IPS-15b (cell line): ENCODE results near the gene TUBA1A.
"Not testable (repeated sequence)": the region's sequence is repeated elsewhere in the genome, so short reads cannot be mapped to it uniquely, and the experiment has no call there.

Experiments used
- H3K27me3 ChIP-seq: one replicate; pipeline ENCODE4 v1.6.1; 2013; ENCODE audit warnings: low read length; ENCODE audit not compliant: control insufficient read depth, insufficient read depth
- H3K36me3 ChIP-seq: one replicate; pipeline ENCODE4 v1.6.1; 2013; ENCODE audit warnings: low read length; ENCODE audit not compliant: control insufficient read depth, insufficient read depth
- H3K4me1 ChIP-seq: one replicate; pipeline ENCODE4 v1.6.1; 2013; ENCODE audit warnings: mild to moderate bottlenecking, low read length; ENCODE audit not compliant: control insufficient read depth, insufficient read depth
- H3K4me3 ChIP-seq: one replicate; pipeline ENCODE4 v1.5.1; 2013; ENCODE audit warnings: low read depth, low read length
- H3K9ac ChIP-seq: one replicate; pipeline ENCODE4 v1.6.1; 2013; ENCODE audit warnings: low read depth, mild to moderate bottlenecking, low read length
- H3K9me3 ChIP-seq: one replicate; pipeline ENCODE4 v1.6.1; 2013; ENCODE audit warnings: mild to moderate bottlenecking, low read length; ENCODE audit not compliant: control insufficient read depth, insufficient read depth

Gene TUBA1A

DNA sequence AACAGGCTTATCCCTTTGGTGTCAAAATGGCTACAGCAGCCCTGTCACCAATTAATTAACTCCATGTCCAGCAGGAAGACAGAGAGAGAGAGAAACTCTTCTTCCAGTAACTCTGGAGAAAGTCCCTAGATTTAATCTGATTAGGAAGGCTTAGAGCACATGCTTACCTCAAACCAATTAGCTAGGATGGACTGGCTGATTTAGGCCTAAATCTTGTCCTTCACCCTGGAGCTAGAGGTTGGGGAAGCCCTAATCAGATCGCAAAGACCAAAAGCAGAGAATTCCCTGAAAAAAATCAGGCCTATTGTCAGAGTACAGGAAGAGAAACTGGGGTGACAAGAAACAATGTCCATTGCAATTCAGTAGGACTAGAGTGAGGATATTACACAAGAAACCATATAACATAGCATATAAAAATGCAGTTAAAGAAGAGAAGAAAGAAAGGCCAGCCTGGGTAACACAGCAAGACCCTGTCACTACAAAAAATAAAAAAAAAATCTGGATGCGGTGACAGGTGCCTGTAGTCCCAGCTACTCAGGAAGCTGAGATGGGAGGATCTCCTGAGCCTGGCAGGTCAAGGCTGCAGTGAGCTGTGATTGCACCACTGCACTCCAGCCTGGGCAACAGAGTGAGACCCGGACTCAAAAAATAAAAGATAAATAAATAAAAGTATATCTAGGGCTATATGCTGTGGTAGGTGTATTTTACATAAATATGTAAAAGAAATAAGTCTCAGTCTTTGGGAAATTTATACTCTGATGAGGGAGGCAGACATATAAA, 34.9 kb upstream of the TUBA1A start:
- Histone ChIP-seq H3K36me3 (no peaks in the 10 kb centered on the region), H3K27me3 (no peaks in the 10 kb centered on the region), H3K4me3 (no peak overlapping the region), H3K4me1 (no peaks in the 10 kb centered on the region), H3K9me3 (no peaks in the 10 kb centered on the region), H3K9ac (no peak overlapping the region)

DNA sequence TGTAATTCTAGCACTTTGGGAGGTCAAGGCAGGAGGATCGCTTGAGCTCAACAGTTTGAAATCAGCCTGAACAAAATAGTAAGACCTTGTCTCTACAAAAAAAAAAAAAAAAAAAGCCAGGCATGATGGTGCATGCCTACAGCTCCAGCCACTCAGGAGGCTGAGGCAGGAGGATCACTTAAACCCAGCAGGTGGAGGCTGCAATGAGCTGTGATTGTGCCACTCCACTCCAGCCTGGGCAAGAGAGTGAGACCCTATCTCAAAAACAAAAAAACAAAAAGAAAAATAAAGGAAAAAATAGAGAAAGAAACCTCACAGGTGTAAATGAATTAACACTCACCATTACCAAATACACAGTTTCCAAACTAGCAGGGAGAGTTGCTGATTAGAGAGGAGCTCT, 34.2 kb upstream of the TUBA1A start:
- H3K27me3 ChIP-seq, result no peaks in the 10 kb centered on the region
- H3K9ac ChIP-seq, result no peak overlapping the region
- H3K4me1 ChIP-seq, result no peaks in the 10 kb centered on the region
- H3K9me3 ChIP-seq, result no peaks in the 10 kb centered on the region
- H3K36me3 ChIP-seq, result no peaks in the 10 kb centered on the region
- no peak overlapping the region for H3K4me3 ChIP-seq

DNA sequence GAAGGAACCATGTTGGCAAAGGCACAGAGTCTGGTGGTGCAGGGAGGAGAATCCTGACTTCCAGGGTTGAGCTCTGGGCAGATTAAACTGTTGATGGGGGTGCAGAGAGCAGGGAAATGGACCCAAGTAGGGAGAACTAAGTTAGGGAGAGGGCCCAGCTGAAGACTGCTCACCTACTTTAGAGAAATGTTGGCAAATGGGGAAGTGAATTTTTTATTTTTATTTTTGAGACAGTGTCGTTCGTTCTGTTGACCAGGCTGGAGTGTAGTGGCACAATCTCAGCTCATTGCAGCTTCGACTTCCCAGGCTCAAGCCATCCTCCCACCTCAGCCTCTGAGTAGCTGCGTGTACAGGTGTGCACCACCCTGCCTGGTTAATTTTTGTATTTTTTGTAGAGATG, 32.1 kb upstream of the TUBA1A start:
- Histone ChIP-seq H3K9me3 (no peaks in the 10 kb centered on the region), H3K9ac (no peak overlapping the region), H3K27me3 (no peaks in the 10 kb centered on the region), H3K4me3 (no peak overlapping the region), H3K4me1 (no peaks in the 10 kb centered on the region), H3K36me3 (no peaks in the 10 kb centered on the region)

DNA sequence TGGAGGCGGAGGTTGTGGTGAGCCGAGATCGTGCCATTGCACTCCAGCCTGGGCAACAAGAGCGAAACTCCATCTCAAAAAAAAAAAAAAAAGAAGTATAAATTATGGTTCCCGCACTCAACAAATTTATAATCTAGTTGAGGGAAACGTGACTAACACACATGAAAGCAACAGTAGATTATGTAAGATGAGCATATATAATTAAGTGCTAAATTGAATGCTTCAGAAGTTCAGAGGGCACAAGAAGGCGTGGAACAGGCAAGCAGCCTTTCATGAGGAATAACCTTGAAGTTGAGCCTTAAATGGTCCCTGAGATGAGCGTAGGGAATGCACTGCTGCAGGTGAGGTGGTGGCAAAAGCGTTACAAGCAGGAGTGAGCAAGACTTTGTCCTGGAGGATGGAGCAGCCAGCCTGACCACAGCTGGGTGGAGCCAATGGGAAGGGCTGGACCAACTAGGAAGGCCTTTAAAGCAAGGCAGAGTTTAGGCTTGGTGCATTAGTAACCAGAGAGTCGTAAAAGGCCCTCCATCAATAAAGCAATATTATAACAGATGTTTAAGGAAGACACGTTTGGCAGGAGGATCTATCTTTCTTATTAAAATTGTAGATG, 30.6 kb upstream of the TUBA1A start:
- Histone ChIP-seq H3K36me3 (no peaks in the 10 kb centered on the region), H3K9me3 (no peaks in the 10 kb centered on the region), H3K4me1 (peaks cover 7% of the 10 kb centered on the region), H3K9ac (no peak overlapping the region), H3K27me3 (no peaks in the 10 kb centered on the region), H3K4me3 (no peak overlapping the region)

DNA sequence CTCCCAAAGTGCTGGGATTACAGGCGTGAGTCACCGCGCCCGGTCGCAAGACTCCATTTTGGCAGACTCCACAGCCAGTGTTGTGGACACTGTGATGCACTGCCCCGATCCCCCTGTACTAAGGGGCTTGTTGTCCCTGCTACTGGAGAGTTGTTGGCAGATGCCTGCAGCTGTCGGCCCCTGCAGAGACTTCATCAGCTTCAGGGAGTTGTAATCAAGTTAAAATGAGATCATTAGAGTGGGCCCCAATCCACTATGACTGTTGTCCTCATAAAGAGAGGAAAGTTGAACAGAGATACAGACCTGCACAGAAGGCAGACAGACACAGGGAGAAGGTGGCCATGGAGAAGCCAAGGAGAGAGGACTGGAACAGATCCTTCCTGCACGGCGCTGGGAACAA, 23.7 kb upstream of the TUBA1A start:
- H3K4me3 ChIP-seq, result no peak overlapping the region
- no peak overlapping the region for H3K9ac ChIP-seq
- H3K27me3 ChIP-seq, result no peaks in the 10 kb centered on the region
- H3K9me3 ChIP-seq, result no peaks in the 10 kb centered on the region
- H3K36me3 ChIP-seq, result no peaks in the 10 kb centered on the region
- peaks cover 7% of the 10 kb centered on the region for H3K4me1 ChIP-seq

DNA sequence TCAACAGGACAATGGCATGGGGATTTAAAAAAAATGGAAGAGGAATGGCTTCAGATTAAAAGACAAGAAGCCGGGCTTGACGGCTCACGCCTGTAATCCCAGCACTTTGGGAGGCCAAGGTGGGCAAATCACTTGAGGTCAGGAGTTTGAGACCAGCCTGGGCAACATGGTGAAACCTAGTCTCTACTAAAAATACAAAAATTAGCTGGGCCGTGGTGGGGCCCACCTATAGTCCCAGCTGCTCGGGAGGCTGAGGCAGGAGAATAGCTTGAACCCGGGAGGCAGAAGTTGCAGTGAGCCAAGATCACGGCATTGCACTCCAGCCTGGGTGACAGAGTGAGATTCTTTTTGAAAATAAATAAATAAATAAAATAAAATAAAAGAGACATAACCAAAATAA, 21.8 kb upstream of the TUBA1A start:
- not testable (repeated sequence) for H3K9me3 ChIP-seq, H3K4me1 ChIP-seq, H3K27me3 ChIP-seq, H3K9ac ChIP-seq, H3K4me3 ChIP-seq, H3K36me3 ChIP-seq

DNA sequence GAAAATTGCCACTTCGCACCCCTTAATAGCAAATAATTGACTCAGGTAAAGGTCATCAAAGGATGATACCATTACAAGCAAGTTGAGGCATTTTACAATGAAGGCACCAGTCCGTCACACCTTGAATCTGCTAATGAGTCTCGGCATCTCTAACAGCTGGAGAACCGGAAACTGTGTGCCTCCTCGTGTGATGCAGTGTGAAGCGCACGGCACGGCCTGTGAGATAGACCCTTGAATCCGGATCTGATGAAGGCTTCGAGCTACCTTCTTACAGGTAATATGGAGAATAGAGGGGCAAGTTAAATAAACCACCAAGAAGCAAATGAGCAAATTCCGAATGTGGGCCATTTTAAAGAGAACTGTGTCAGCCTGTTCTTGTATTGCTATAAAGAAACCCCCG, 19.8 kb upstream of the TUBA1A start:
- H3K9me3 ChIP-seq, result no peaks in the 10 kb centered on the region
- H3K4me3 ChIP-seq, result no peak overlapping the region
- no peaks in the 10 kb centered on the region for H3K36me3 ChIP-seq
- no peak overlapping the region for H3K9ac ChIP-seq
- H3K27me3 ChIP-seq, result no peaks in the 10 kb centered on the region
- no peaks in the 10 kb centered on the region for H3K4me1 ChIP-seq

DNA sequence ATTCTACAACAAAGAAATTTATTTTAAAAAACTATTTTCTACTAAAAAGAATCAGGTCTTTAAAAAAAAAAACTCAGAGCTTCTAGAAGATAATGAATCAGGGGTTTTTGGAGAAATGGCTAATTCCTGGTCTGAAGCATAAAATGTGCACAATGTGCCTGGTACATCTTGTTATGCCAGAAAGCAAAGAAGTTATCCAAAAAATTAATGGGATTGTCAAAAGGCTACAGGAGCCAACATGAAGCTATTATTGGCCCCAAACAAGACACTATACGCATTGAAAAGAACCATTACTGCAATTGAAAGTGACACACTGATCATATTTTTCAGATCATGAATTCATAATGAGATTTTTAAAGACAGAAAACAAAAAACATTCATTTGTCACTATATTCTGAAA, 19.3 kb upstream of the TUBA1A start:
- Histone ChIP-seq H3K27me3 (no peaks in the 10 kb centered on the region), H3K4me1 (no peaks in the 10 kb centered on the region), H3K36me3 (no peaks in the 10 kb centered on the region), H3K9me3 (no peaks in the 10 kb centered on the region), H3K4me3 (no peak overlapping the region), H3K9ac (no peak overlapping the region)

DNA sequence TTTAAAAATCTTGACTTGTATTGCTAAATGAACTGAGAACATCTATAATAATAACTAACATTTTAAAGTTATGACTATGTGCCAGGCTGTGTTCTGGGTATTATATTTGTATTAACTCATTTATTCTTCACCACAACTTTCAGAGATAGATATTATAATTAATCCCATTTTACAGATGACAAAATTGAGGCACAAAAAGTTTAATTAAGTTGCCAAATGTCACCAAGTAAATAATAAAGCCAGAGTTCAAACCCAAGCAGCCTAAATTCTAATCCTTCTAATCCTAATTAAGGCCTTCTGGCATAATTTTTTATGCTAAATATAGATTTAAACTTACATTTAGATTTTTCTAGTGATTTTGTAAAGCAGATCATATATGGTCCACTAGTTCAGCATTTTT, 17.5 kb upstream of the TUBA1A start:
- Histone ChIP-seq H3K27me3 (no peaks in the 10 kb centered on the region), H3K4me3 (no peak overlapping the region), H3K4me1 (peaks cover 3% of the 10 kb centered on the region), H3K9me3 (no peaks in the 10 kb centered on the region), H3K36me3 (no peaks in the 10 kb centered on the region), H3K9ac (no peak overlapping the region)

- Histone ChIP-seq H3K9me3 (no peaks in the 10 kb centered on the region), H3K9ac (no peak overlapping the region), H3K27me3 (no peaks in the 10 kb centered on the region), H3K36me3 (no peaks in the 10 kb centered on the region), H3K4me3 (no peak overlapping the region), H3K4me1 (peaks cover 16% of the 10 kb centered on the region)
Measured at GRCh38 chr12:49201595-49202295, 12.9 kb upstream of the TUBA1A start.

DNA sequence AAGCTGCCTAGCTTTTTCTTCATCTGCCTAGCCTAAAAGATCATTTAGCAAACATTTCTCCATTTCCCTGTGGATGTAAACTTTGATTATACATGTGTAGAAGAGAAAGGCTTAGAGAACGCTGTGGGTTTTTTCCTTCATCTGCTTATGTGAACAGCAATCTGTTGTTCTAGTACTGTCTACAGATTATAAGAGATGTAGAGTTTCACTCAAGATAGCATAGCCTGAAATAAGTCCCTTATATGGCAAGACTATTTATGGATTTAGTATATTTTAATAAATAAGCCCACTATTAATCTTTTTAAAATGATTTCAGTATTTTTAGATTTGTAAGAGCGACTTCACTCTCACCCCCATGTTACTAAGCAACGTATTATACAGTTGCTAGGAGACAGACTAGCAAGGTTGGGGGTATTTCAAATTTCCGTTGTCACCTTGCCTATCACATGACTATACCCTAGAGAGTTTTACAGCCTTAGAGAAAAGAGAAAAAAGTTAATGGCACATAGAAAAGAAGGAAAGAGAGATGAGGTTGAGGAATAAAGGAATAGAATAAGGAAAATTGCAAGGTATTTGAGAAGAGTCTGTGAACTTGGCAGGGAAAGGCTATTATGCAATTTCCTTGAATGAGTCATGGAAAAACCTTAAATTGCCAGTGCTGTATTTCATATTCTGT, 12.2 kb upstream of the TUBA1A start:
- peaks cover 16% of the 10 kb centered on the region for H3K4me1 ChIP-seq
- no peaks in the 10 kb centered on the region for H3K9me3 ChIP-seq
- no peaks in the 10 kb centered on the region for H3K27me3 ChIP-seq
- H3K9ac ChIP-seq, result no peak overlapping the region
- no peaks in the 10 kb centered on the region for H3K36me3 ChIP-seq
- H3K4me3 ChIP-seq, result no peak overlapping the region
